H1 (cell line): Measurements from ENCODE around the gene TAGLN2. TPM values are rescaled to one million over a fixed set of nuclear protein-coding genes. Genes with fewer than 3 reads are reported as not detected.

Experiments
- CTCF ChIA-PET: fragments of 300-600 bp; sonication (Branson Sonifier 250); formaldehyde crosslinking; loops from one replicate; lab custom pipeline; 2021; ENCODE audit not compliant: partially characterized antibody; lab: Charles Lee
- POLR2A ChIA-PET: fragments of 300-600 bp; sonication (Branson Sonifier 250); formaldehyde crosslinking; loops from one replicate; lab custom pipeline; 2021; ENCODE audit warnings: inconsistent platforms; ENCODE audit not compliant: partially characterized antibody; lab: Charles Lee
- DNase-seq, 2 experiments: peaks; one replicate each; pipeline versions ENCODE4 v3.0.0 to v3.0.0-alpha.2; 2010 to 2022; ENCODE audit warnings: low spot score in 2 of 2, low read depth in 1 of 2, mixed read lengths in 1 of 2
- FAIRE-seq: peaks from 2 replicates; lab custom pipeline; 2011; peaks lifted over from hg19 to GRCh38; lab: Jason Lieb, UNC
- H2AFZ ChIP-seq: 2 replicates; pipeline ENCODE4 v1.8.1; 2012; ENCODE audit warnings: low read length, inconsistent platforms
- H2AK5ac ChIP-seq: 2 replicates; pipeline ENCODE4 v1.6.1; 2013; ENCODE audit warnings: low read depth, low read length
- H2BK120ac ChIP-seq: replicated peaks from 2 replicates; pipeline ENCODE3; 2013; ENCODE audit warnings: low read depth, low read length, inconsistent platforms
- H2BK12ac ChIP-seq: 2 replicates; pipeline ENCODE4 v1.6.1; 2013; ENCODE audit warnings: low read depth, low read length
- H2BK15ac ChIP-seq: 2 replicates; pipeline ENCODE4 v1.6.1; 2013; ENCODE audit warnings: low read length
- H2BK20ac ChIP-seq: 2 replicates; pipeline ENCODE4 v1.6.1; 2013; ENCODE audit warnings: low read length
- H2BK5ac ChIP-seq: 2 replicates; pipeline ENCODE4 v1.6.1; 2013; ENCODE audit warnings: low read depth, low read length
- H3K14ac ChIP-seq: 2 replicates; pipeline ENCODE4 v1.6.1; 2013; ENCODE audit warnings: inconsistent platforms; ENCODE audit not compliant: insufficient read length
- H3K18ac ChIP-seq: 2 replicates; pipeline ENCODE4 v1.6.1; 2013; ENCODE audit warnings: low read length; ENCODE audit errors: extremely low read depth
- H3K23ac ChIP-seq: 2 replicates; pipeline ENCODE4 v1.6.1; 2013; ENCODE audit warnings: inconsistent platforms; ENCODE audit not compliant: insufficient read length
- H3K23me2 ChIP-seq: 2 replicates; pipeline ENCODE4 v1.6.1; 2013; ENCODE audit warnings: low read depth, low read length
- H3K27ac ChIP-seq: 2 replicates; pipeline ENCODE4 v1.6.1; 2011; ENCODE audit warnings: low read depth, low read length, inconsistent platforms
- H3K27me3 ChIP-seq, 4 experiments: replicated peaks in 1 of 4; 1 replicate in 1 of 4; 2 replicates in 3 of 4; pipeline versions ENCODE4 v1.6.1 to v1.8.1; 2011 to 2013; ENCODE audit warnings: low read length in 3 of 4, mild to moderate bottlenecking in 3 of 4, inconsistent platforms in 2 of 4, mixed read lengths in 2 of 4, moderate library complexity in 1 of 4; ENCODE audit not compliant: control insufficient read depth in 3 of 4, insufficient read depth in 3 of 4; ENCODE audit errors: extremely low read depth in 1 of 4
- H3K36me3 ChIP-seq, 4 experiments: 2 replicates each; pipeline versions ENCODE4 v1.6.1 to v1.8.1; 2011 to 2013; ENCODE audit warnings: mild to moderate bottlenecking in 4 of 4, low read length in 3 of 4, moderate library complexity in 2 of 4, control low read depth in 1 of 4, inconsistent platforms in 1 of 4; ENCODE audit not compliant: insufficient read depth in 4 of 4, control insufficient read depth in 2 of 4
- H3K4ac ChIP-seq: replicated peaks from 2 replicates; pipeline ENCODE3; 2013; ENCODE audit warnings: low read length, low read depth, mixed read lengths, inconsistent platforms; ENCODE audit not compliant: insufficient read length
- H3K4me1 ChIP-seq, 4 experiments: replicated peaks in 1 of 4; 1 replicate in 1 of 4; 2 replicates in 3 of 4; pipeline versions ENCODE4 v1.6.1 to v1.8.1; 2011 to 2013; ENCODE audit warnings: low read length in 3 of 4, inconsistent platforms in 2 of 4, mixed read lengths in 1 of 4; ENCODE audit not compliant: insufficient read depth in 4 of 4, control insufficient read depth in 3 of 4
- H3K4me2 ChIP-seq, 2 experiments: 2 replicates each; pipeline versions ENCODE4 v1.6.1 to v1.8.1; 2011 to 2013; ENCODE audit warnings: low read depth in 2 of 2, low read length in 2 of 2, control low read depth in 1 of 2, inconsistent platforms in 1 of 2, mild to moderate bottlenecking in 1 of 2; ENCODE audit not compliant: insufficient read depth in 1 of 2
- H3K4me3 ChIP-seq, 4 experiments: fragments of 200-600, 300-600 bp in 1 of 4; sonication (generic), shearing (Covaris generic), sonication (Bioruptor Twin) in 1 of 4; 2 replicates each; pipeline versions ENCODE4 v1.5.1 to v1.8.1; 2011 to 2016; ENCODE audit warnings: low read length in 4 of 4, low read depth in 3 of 4, control low read depth in 2 of 4, inconsistent platforms in 2 of 4, mild to moderate bottlenecking in 2 of 4, mixed read lengths in 1 of 4, moderate library complexity in 1 of 4; ENCODE audit not compliant: insufficient read depth in 2 of 4; ENCODE audit errors: extremely low read depth in 1 of 4
- H3K56ac ChIP-seq: replicated peaks from 2 replicates; pipeline ENCODE3; 2013; ENCODE audit warnings: low read depth, mild to moderate bottlenecking, mixed read lengths, low read length, inconsistent platforms; ENCODE audit not compliant: insufficient read length
- H3K79me1 ChIP-seq: 2 replicates; pipeline ENCODE4 v1.6.1; 2013; ENCODE audit warnings: low read depth, low read length, control low read depth
- H3K79me2 ChIP-seq, 2 experiments: 2 replicates each; pipeline versions ENCODE4 v1.6.1 to v1.8.1; 2012 to 2013; ENCODE audit warnings: low read length in 2 of 2, mild to moderate bottlenecking in 2 of 2, inconsistent platforms in 1 of 2; ENCODE audit not compliant: insufficient read depth in 2 of 2, control insufficient read depth in 1 of 2
- H3K9ac ChIP-seq, 4 experiments: replicated peaks in 1 of 4; 1 replicate in 1 of 4; 2 replicates in 3 of 4; pipeline versions ENCODE4 v1.6.1 to v1.8.1; 2011 to 2013; ENCODE audit warnings: low read depth in 3 of 4, low read length in 3 of 4, control low read depth in 2 of 4, mild to moderate bottlenecking in 2 of 4, moderate library complexity in 2 of 4, inconsistent platforms in 1 of 4; ENCODE audit errors: extremely low read depth in 1 of 4
- H3K9me3 ChIP-seq, 2 experiments: 2 replicates each; pipeline versions ENCODE4 v1.6.1 to v1.8.1; 2012 to 2013; ENCODE audit warnings: mild to moderate bottlenecking in 2 of 2, moderate library complexity in 2 of 2, control low read depth in 1 of 2, inconsistent platforms in 1 of 2, low read depth in 1 of 2, low read length in 1 of 2, mixed read lengths in 1 of 2; ENCODE audit not compliant: insufficient read depth in 2 of 2
- H4K20me1 ChIP-seq, 2 experiments: replicated peaks in 1 of 2; 2 replicates each; pipeline versions ENCODE3 to v1.8.1; 2011 to 2013; ENCODE audit warnings: inconsistent platforms in 2 of 2, low read length in 2 of 2, mild to moderate bottlenecking in 1 of 2; ENCODE audit not compliant: insufficient read depth in 2 of 2, control insufficient read depth in 1 of 2
- H4K5ac ChIP-seq: 2 replicates; pipeline ENCODE4 v1.6.1; 2013; ENCODE audit warnings: low read length, low read depth, mixed read lengths, inconsistent platforms; ENCODE audit not compliant: insufficient read length
- H4K8ac ChIP-seq: 2 replicates; pipeline ENCODE4 v1.8.0; 2013; ENCODE audit warnings: mild to moderate bottlenecking, moderate library complexity, low read length, inconsistent platforms; ENCODE audit not compliant: insufficient read depth; ENCODE audit errors: extremely low read depth
- H4K91ac ChIP-seq: replicated peaks from 2 replicates; pipeline ENCODE3; 2013; ENCODE audit warnings: low read length, mixed read lengths, inconsistent platforms; ENCODE audit not compliant: insufficient read length
- NANOG ChIP-seq: IDR thresholded peaks from 2 replicates; pipeline ENCODE4 v1.6.1; 2011; ENCODE audit warnings: low read length, low read depth, mild to moderate bottlenecking, inconsistent platforms; ENCODE audit not compliant: insufficient read depth, poor library complexity, severe bottlenecking
- WGBS, 2 experiments: shearing (Covaris generic) in 1 of 2; methylation state at CpG; one replicate each; pipeline versions ENCODE4 v1.1.6 to v1.1.7; 2013 to 2015; ENCODE audit warnings: low lambda C conversion rate in 2 of 2, mixed read lengths in 2 of 2, inconsistent platforms in 1 of 2, low coverage in 1 of 2, missing lambda C conversion rate in 1 of 2; ENCODE audit not compliant: insufficient replicate concordance in 2 of 2, insufficient coverage in 1 of 2, insufficient read length in 1 of 2; ENCODE audit errors: extremely low coverage in 1 of 2, missing lambda C conversion rate in 1 of 2; 5-methylcytosine and 5-hydroxymethylcytosine counted together
- polyA plus RNA-seq, 7 experiments: library from polyadenylated mRNA; depleted of rRNA in 3 of 7; stranded (reverse) in 5 of 7; unstranded in 2 of 7; fragments of >200 nt in 5 of 7; fragments of 200-250 nt in 2 of 7; gene quantifications; 1 replicate in 5 of 7; 2 replicates in 1 of 7; 4 replicates in 1 of 7; pipeline versions ENCODE4 v1.2.1 to v1.2.3, GENCODE V29; 2011 to 2013; ENCODE audit warnings: missing spikeins in 2 of 7, mixed read lengths in 2 of 7
- total RNA-seq: library from RNA; stranded (reverse); fragmentation: NEBNext Ultra II Directional; extraction: Animal tissue kit (Norgen Biotek cat#: 25700); gene quantifications from 2 replicates; pipeline ENCODE4 v1.2.1, GENCODE V29; 2021

TAGLN2 gene
- total and polyA plus RNA-seq, 2 of the 8 experiments (the other 6 are each of a cell fraction or from before 2014, with no cell fraction given): 93.0 to 114 TPM

GRCh38 chr1:159873530-159874143, 51.7 kb downstream of the TAGLN2 start:
- H2AFZ ChIP-seq: no peak overlapping the region
- no peak overlapping the region for H3K9ac ChIP-seq
- H2BK20ac ChIP-seq: no peak overlapping the region
- H3K4me2 ChIP-seq: no peak overlapping the region
- ChIA-PET POLR2A (no interaction called here), CTCF (interaction anchor here (0.6 to 7.0 kb wide), 12 partner anchors 18 to 1883 kb away, joined by 3 to 63 read pairs (median 4); partner anchors contain the start of genes DUSP23 and FCRL6)
- H3K4me3 ChIP-seq: no peak overlapping the region
- no peaks in the 10 kb centered on the region for H4K20me1 ChIP-seq
- no peak overlapping the region for H3K14ac ChIP-seq
- H3K23ac ChIP-seq: no peak overlapping the region
- no peaks in the 10 kb centered on the region; a peak in 1 of 7 replicates for H3K4me1 ChIP-seq
- no peak overlapping the region for H3K4ac ChIP-seq
- no peak overlapping the region for H3K18ac ChIP-seq
- FAIRE-seq: no peak
- no peak overlapping the region for H2BK120ac ChIP-seq
- no peak overlapping the region for H3K27ac ChIP-seq
- no peaks in the 10 kb centered on the region for H3K36me3 ChIP-seq
- H2BK15ac ChIP-seq: no peak overlapping the region
- H2AK5ac ChIP-seq: no peak overlapping the region
- no peak for TF ChIP-seq NANOG
- H3K79me2 ChIP-seq: no peaks in the 10 kb centered on the region
- no peaks in the 10 kb centered on the region for H3K23me2 ChIP-seq
- H3K9me3 ChIP-seq: no peaks in the 10 kb centered on the region
- no peak overlapping the region for H3K56ac ChIP-seq
- H4K91ac ChIP-seq: no peak overlapping the region
- H4K8ac ChIP-seq: no peak overlapping the region
- H3K27me3 ChIP-seq: no peaks in the 10 kb centered on the region
- H2BK5ac ChIP-seq: no peak overlapping the region
- no peak for DNase-seq
- WGBS, 2 experiments: 86% methylated on average over 4 of the region's 4 CpGs; no CpG with 5 or more reads in 1 of the 2 experiments
- H3K79me1 ChIP-seq: no peaks in the 10 kb centered on the region
- H4K5ac ChIP-seq: no peak overlapping the region
- H2BK12ac ChIP-seq: no peak overlapping the region
